HCT116 (cell line): ENCODE measurements around the gene WDR59. TPM values are rescaled to one million over a fixed set of nuclear protein-coding genes. Genes with fewer than 3 reads are reported as not detected.

ENCODE experiments used
- ATAC-seq: fragments of 200-7000 bp; cut with Tn5 transposase; 2 replicates; pipeline ENCODE4 v1.9.1; 2020; ENCODE audit warnings: mild to moderate bottlenecking, moderate library complexity
- BruUV-seq: library from RNA; stranded (reverse); fragments of 400-500 nt; replicated peaks from 2 replicates; lab custom pipeline; 2021; lab: Mats Ljungman, UMichigan
- CTCF ChIA-PET: fragments of 300-600 bp; sonication (Branson Sonifier 250); formaldehyde crosslinking; loops from one replicate; lab custom pipeline; 2021; ENCODE audit warnings: antibody characterized with exemption; lab: Charles Lee
- POLR2A ChIA-PET: fragments of 300-600, 350-600 bp; sonication (Branson Sonifier 250); formaldehyde crosslinking; loops from one replicate; lab custom pipeline; 2021; ENCODE audit warnings: antibody characterized with exemption; lab: Charles Lee
- RAD21 ChIA-PET, 2 experiments: fragments of 300-600 bp; sonication (Branson Sonifier 250); formaldehyde crosslinking; loops; one replicate each; lab custom pipeline; 2023; ENCODE audit warnings: low total read pairs in 2 of 2; ENCODE audit not compliant: uncharacterized antibody in 2 of 2, unreplicated experiment in 2 of 2, low non-redundant PET in 1 of 2; lab: Charles Lee
- DNase-seq: peaks from one replicate; pipeline ENCODE4 v3.0.0-alpha.2; 2010; ENCODE audit warnings: low read depth, low spot score
- H2AFZ ChIP-seq: fragments of 200-600 bp; shearing (Covaris generic), sonication (generic); 2 replicates; pipeline ENCODE4 v1.6.1; 2017; ENCODE audit warnings: low read depth, mixed run types, mixed read lengths, antibody characterized with exemption, low read length; ENCODE audit not compliant: poor library complexity, severe bottlenecking
- H3K27ac ChIP-seq: 2 replicates; pipeline ENCODE4 v1.5.1; 2012; ENCODE audit warnings: low read depth, low read length
- H3K27me3 ChIP-seq: fragments of 200-600 bp; sonication (generic); 2 replicates; pipeline ENCODE4 v1.6.1; 2016; ENCODE audit warnings: mixed run types, low read length, mixed read lengths; ENCODE audit not compliant: insufficient read depth
- H3K36me3 ChIP-seq, 2 experiments: fragments of 200-500 bp in 1 of 2; fragments of 200-600 bp in 1 of 2; sonication (Bioruptor generic) in 1 of 2; sonication (generic) in 1 of 2; 2 replicates each; pipeline versions ENCODE4 v1.5.1 to v1.6.1; 2014 to 2016; ENCODE audit warnings: low read length in 2 of 2, inconsistent platforms in 1 of 2, mixed read lengths in 1 of 2, mixed run types in 1 of 2; ENCODE audit not compliant: insufficient read depth in 2 of 2, control insufficient read depth in 1 of 2
- H3K4me1 ChIP-seq, 2 experiments: fragments of 200-600 bp in 1 of 2; sonication (generic) in 1 of 2; 2 replicates each; pipeline versions ENCODE4 v1.5.1 to v1.6.1; 2012 to 2017; ENCODE audit warnings: low read length in 2 of 2, inconsistent platforms in 1 of 2, mild to moderate bottlenecking in 1 of 2, mixed read lengths in 1 of 2, mixed run types in 1 of 2, moderate library complexity in 1 of 2; ENCODE audit not compliant: insufficient read depth in 2 of 2, control insufficient read depth in 1 of 2
- H3K4me2 ChIP-seq: fragments of 200-600 bp; sonication (generic); 2 replicates; pipeline ENCODE4 v1.6.1; 2017; ENCODE audit warnings: mixed run types, low read length, mixed read lengths
- H3K4me3 ChIP-seq, 2 experiments: fragments of 200-600 bp in 1 of 2; sonication (generic) in 1 of 2; replicated peaks in 1 of 2; 2 replicates each; pipeline ENCODE4 v1.5.1; 2011 to 2016; ENCODE audit warnings: low read length in 2 of 2, control low read depth in 1 of 2, low read depth in 1 of 2, mild to moderate bottlenecking in 1 of 2, mixed read lengths in 1 of 2, mixed run types in 1 of 2
- H3K79me2 ChIP-seq: fragments of 200-600 bp; sonication (generic); 2 replicates; pipeline ENCODE4 v1.6.1; 2017; ENCODE audit warnings: mild to moderate bottlenecking, mixed run types, low read length, moderate library complexity, mixed read lengths; ENCODE audit not compliant: insufficient read depth
- H3K9ac ChIP-seq: fragments of 200-600 bp; sonication (generic); 2 replicates; pipeline ENCODE4 v1.6.1; 2016; ENCODE audit warnings: low read length, mixed read lengths
- H3K9me2 ChIP-seq: fragments of 200-600 bp; sonication (generic), shearing (Covaris generic); 2 replicates; pipeline ENCODE4 v1.6.1; 2017; ENCODE audit warnings: mixed run types, mild to moderate bottlenecking, moderate library complexity; ENCODE audit not compliant: insufficient read depth
- H3K9me3 ChIP-seq, 2 experiments: fragments of 200-500 bp in 1 of 2; fragments of 200-600 bp in 1 of 2; sonication (Bioruptor generic) in 1 of 2; sonication (generic) in 1 of 2; 2 replicates each; pipeline ENCODE4 v1.6.1; 2014 to 2017; ENCODE audit warnings: low read length in 2 of 2, mixed read lengths in 2 of 2, inconsistent platforms in 1 of 2, low read depth in 1 of 2, mild to moderate bottlenecking in 1 of 2, mixed run types in 1 of 2, moderate library complexity in 1 of 2; ENCODE audit not compliant: control insufficient read depth in 1 of 2, insufficient read depth in 1 of 2
- H4K20me1 ChIP-seq: fragments of 200-600 bp; sonication (generic), shearing (Covaris generic); 2 replicates; pipeline ENCODE4 v1.6.1; 2017; ENCODE audit warnings: mixed run types, mild to moderate bottlenecking, moderate library complexity; ENCODE audit not compliant: insufficient read depth
- CEBPB ChIP-seq: IDR thresholded peaks from 2 replicates; pipeline ENCODE4 v1.6.1; 2012; ENCODE audit warnings: low read depth
- EGR1 ChIP-seq: IDR thresholded peaks from 2 replicates; pipeline ENCODE4 v1.6.1; 2012; ENCODE audit warnings: low read depth
- EZH2phosphoT487 ChIP-seq: fragments of 200-600 bp; IDR thresholded peaks from 2 replicates; pipeline ENCODE4 v1.6.1; 2018; ENCODE audit warnings: antibody characterized with exemption, borderline replicate concordance
- MAX ChIP-seq: IDR thresholded peaks from 2 replicates; pipeline ENCODE4 v1.6.1; 2012
- SIN3A ChIP-seq: IDR thresholded peaks from 2 replicates; pipeline ENCODE4 v1.6.1; 2012; ENCODE audit warnings: low read depth
- YY1 ChIP-seq: IDR thresholded peaks from 2 replicates; pipeline ENCODE4 v1.6.1; 2011; ENCODE audit warnings: low read length, low read depth, moderate library complexity, mild to moderate bottlenecking; ENCODE audit not compliant: insufficient replicate concordance; ENCODE audit errors: extremely low read depth
- ZBTB33 ChIP-seq: IDR thresholded peaks from 2 replicates; pipeline ENCODE4 v1.6.1; 2011; ENCODE audit warnings: mild to moderate bottlenecking, low read length, moderate library complexity; ENCODE audit not compliant: insufficient replicate concordance; ENCODE audit errors: extremely low read depth
- intact Hi-C: fragments of 100-400 bp; cut with micrococcal nuclease; formaldehyde crosslinking; loops from 2 replicates; pipeline ENCODE4 v1.10.0; 2022
- total RNA-seq: library from RNA; stranded (reverse); gene quantifications from one replicate; pipeline ENCODE4 v1.2.1, GENCODE V29; 2021; ENCODE audit not compliant: unreplicated experiment

WDR59 gene
- total RNA-seq, 1 experiment from 2014 or later, result 96.9 TPM

DNA sequence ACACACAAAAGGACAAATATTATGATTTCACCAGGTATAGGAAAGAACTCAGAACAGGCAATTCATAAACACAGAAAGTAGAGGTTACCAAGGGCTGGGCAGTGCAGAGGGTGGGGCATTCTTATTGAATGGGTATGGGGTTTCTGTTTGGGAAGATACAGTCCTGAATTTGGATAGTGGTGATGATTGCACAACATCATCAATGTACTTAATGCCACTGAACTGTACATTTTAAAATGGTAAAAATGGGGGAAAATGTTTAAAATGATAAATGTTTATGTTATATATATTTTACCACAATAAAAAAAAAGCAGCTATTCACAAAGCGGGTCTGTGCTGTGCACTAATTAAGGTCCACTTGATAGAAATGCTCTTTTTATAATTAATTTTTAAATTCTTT, 137.7 kb downstream of the WDR59 start:
- POLR2A ChIA-PET, result no interaction called here
- no peaks in the 10 kb centered on the region for H3K36me3 ChIP-seq
- DNase-seq, result no peak

More for the DNA sequence above, 137.7 kb downstream of the WDR59 start:
- TF ChIP-seq YY1 (no peak), MAX (no peak), CEBPB (no peak), SIN3A (no peak), ZBTB33 (no peak), EZH2phosphoT487 (no peak), EGR1 (no peak)
- Histone ChIP-seq H3K9me2 (no peaks in the 10 kb centered on the region), H4K20me1 (no peaks in the 10 kb centered on the region), H3K27me3 (no peaks in the 10 kb centered on the region), H3K4me3 (no peak overlapping the region), H3K27ac (no peak overlapping the region), H3K9me3 (no peaks in the 10 kb centered on the region), H3K9ac (no peak overlapping the region), H2AFZ (no peak overlapping the region), H3K4me2 (no peak overlapping the region), H3K79me2 (no peaks in the 10 kb centered on the region), H3K4me1 (peaks cover 0 to 10% of the 10 kb centered on the region in 2 experiments; a peak in 1 of 4 replicates)
- RAD21 ChIA-PET, result no interaction called here
- ATAC-seq, result no peak
- no TSS peak for BruUV-seq
- CTCF ChIA-PET, result no interaction called here
- intact Hi-C loops, result no loop called here
